ENCODE measurements around the gene GAMT.
"Not testable (repeated sequence)": the region's sequence is repeated elsewhere in the genome, so short reads cannot be mapped to it uniquely, and the experiment has no call there.

The GAMT gene

DNA sequence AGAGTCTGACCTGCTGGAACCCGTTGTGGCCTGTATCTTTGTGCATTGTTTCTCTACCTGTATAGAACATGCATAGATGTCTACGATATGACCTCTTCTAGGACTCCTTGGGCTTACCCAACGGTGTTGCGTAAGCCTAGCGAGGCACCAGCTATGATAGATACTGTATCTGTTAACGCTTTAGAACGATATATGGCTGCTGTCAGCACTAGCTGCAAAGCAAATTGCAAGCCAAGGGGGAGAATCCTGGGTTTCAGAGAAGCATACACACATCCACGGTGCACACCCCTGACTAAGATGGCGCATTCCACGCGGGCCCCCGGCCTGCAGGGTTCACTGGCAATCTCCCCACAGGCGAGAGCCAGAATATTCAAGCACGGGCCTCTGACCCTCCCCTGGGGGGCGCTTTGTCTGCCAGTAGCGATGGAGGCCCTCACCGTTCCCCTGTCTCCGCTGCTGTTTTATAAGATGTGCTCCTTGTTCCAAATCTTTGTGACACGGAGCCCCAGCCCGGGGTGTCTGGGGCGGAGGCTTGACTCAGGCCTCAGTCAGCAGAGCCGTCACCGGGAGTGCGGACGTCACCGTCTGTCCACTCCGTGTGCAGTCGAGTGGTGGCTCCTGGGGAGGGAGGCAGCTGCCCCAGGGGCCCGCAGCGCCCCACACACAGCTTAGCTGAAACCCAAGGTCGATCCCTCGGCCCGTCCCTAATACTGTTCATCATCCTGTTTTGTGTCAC, 23.9 kb upstream of the GAMT start:
- H3K4me1 ChIP-seq (ENCODE audit: control insufficient read depth in 1 of 2, insufficient read depth in 2 of 2, low read length in 2 of 2), result peaks cover 7 to 10% of the 10 kb centered on the region in 2 donors
- no peaks in the 10 kb centered on the region for H3K9me3 ChIP-seq (ENCODE audit: control insufficient read depth in 1 of 2, low read length in 2 of 2)
- H3K9ac ChIP-seq (ENCODE audit: low read depth in 1 of 2, low read length in 2 of 2), result no peak overlapping the region
- H3K27ac ChIP-seq (ENCODE audit: low read depth, low read length), result peak overlapping the region; percentile 32
- H3K36me3 ChIP-seq (ENCODE audit: control insufficient read depth in 1 of 2, insufficient read depth in 2 of 2, low read length in 2 of 2), result peaks cover 39 to 87% of the 10 kb centered on the region in 2 donors
- no peaks in the 10 kb centered on the region for H3K27me3 ChIP-seq (ENCODE audit: control insufficient read depth in 1 of 2, insufficient read depth in 2 of 2, low read length in 2 of 2)
- H3K4me3 ChIP-seq (ENCODE audit: low read depth in 1 of 2, low read length in 2 of 2), result no peak overlapping the region

DNA sequence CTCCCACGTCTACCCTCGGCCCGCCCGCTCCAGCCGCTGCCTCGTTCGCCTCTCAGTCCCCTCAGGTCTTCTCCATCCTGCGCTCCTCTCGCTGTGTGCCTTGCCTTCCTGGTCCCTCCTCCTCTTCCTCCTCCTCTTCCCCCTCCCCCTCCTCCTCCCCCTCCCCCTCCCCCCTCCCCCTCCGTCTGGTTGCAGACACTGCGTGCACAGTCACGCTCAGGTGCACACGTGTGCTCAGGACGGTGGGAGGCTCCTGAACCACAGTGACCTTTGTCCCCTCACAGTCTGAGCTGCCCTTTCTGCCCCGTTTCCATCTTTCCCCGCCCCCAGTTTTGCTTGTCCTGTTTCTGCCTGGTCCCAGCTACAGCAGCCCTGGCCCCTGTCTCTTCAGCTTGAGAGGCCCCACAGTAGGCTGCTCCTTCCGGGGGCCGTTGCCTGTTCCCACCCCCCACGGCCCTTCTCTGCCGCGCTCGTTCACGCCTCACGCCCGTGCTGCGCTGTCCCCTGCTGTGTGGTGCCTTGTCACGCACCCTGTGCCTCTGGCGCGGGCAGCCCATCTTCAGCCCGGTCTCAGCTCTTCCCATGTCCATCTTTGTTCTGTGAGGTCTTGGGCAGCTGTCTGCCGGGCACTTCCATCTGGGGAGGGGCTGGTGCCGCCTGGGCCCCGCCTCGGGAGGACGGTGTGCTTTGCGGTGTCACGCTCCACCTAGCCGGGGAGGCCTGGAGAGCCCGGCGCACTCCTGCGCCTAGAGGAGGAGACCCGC, 23.0 kb upstream of the GAMT start:
- Histone ChIP-seq H3K9me3 (ENCODE audit: control insufficient read depth in 1 of 2, low read length in 2 of 2) (no peaks in the 10 kb centered on the region), H3K4me1 (ENCODE audit: control insufficient read depth in 1 of 2, insufficient read depth in 2 of 2, low read length in 2 of 2) (peaks cover 7 to 10% of the 10 kb centered on the region in 2 donors), H3K9ac (ENCODE audit: low read depth in 1 of 2, low read length in 2 of 2) (no peak overlapping the region), H3K27ac (ENCODE audit: low read depth, low read length) (no peak overlapping the region), H3K36me3 (ENCODE audit: control insufficient read depth in 1 of 2, insufficient read depth in 2 of 2, low read length in 2 of 2) (peaks cover 43 to 88% of the 10 kb centered on the region in 2 donors), H3K27me3 (ENCODE audit: control insufficient read depth in 1 of 2, insufficient read depth in 2 of 2, low read length in 2 of 2) (no peaks in the 10 kb centered on the region), H3K4me3 (ENCODE audit: low read depth in 1 of 2, low read length in 2 of 2) (no peak overlapping the region)

DNA sequence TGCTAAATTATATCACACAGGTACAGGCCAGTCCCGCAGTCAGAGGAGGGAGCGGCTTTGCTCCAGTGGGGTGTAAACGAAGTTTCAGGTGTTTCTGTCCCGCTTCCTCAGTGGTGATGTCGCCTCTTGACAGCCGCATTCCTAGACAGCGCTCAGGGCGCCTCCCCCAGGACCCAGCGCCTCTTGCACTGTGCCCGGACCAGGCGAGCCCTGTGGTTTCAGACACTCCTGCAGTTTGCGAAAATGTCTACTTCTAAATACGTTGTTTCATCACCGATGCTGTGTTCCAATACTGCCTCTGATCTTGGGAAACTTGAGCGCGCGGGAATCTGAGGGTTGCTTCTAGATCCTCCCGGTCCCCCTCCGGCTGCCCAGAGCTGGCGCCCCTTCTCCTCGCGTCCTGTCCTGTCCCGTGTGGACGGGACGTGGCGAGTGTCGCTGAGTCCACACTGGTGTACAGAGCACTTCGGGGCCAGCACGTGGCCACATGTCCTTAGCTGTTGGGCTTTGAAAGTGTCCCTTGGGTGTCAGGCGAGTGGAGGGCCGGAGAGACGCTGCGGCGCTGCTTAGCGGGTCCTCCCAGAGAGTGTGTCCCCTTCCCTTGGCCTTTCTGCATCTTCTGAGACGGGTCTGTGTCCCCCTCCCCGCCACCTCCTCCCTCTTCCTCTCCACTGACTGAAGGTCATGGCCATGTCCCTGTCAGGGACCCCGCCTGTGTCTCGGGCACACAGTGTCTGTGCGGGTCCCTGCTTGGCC, 22.3 kb upstream of the GAMT start:
- H3K4me1 ChIP-seq (ENCODE audit: control insufficient read depth in 1 of 2, insufficient read depth in 2 of 2, low read length in 2 of 2), result peaks cover 7 to 10% of the 10 kb centered on the region in 2 donors
- H3K36me3 ChIP-seq (ENCODE audit: control insufficient read depth in 1 of 2, insufficient read depth in 2 of 2, low read length in 2 of 2), result peaks cover 43 to 88% of the 10 kb centered on the region in 2 donors
- no peaks in the 10 kb centered on the region for H3K27me3 ChIP-seq (ENCODE audit: control insufficient read depth in 1 of 2, insufficient read depth in 2 of 2, low read length in 2 of 2)
- no peak overlapping the region for H3K27ac ChIP-seq (ENCODE audit: low read depth, low read length)
- H3K4me3 ChIP-seq (ENCODE audit: low read depth in 1 of 2, low read length in 2 of 2), result no peak overlapping the region
- no peak overlapping the region for H3K9ac ChIP-seq (ENCODE audit: low read depth in 1 of 2, low read length in 2 of 2)
- H3K9me3 ChIP-seq (ENCODE audit: control insufficient read depth in 1 of 2, low read length in 2 of 2), result no peaks in the 10 kb centered on the region

DNA sequence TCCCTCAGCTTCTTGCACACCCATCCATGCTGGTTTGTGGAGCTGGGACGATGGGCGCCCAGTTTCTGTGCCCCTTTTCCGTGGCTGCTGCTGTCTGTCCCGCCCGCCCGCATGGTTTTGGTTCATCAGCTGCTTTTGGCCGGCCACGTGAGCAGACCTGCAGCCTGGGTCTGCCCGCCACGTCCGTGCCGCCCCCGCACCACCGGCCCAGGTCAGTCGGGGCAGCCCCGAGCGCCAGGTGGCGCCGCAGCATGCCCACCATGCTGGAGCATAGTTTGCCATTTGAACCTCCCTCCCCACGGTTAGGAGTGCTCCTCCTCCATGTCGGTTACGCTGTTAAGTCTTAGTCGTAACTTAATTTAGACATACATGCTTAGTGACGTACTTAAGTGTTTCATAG, 21.6 kb upstream of the GAMT start:
- Histone ChIP-seq H3K9ac (ENCODE audit: low read depth in 1 of 2, low read length in 2 of 2) (no peak overlapping the region), H3K4me1 (ENCODE audit: control insufficient read depth in 1 of 2, insufficient read depth in 2 of 2, low read length in 2 of 2) (peaks cover 7 to 15% of the 10 kb centered on the region in 2 donors)

DNA sequence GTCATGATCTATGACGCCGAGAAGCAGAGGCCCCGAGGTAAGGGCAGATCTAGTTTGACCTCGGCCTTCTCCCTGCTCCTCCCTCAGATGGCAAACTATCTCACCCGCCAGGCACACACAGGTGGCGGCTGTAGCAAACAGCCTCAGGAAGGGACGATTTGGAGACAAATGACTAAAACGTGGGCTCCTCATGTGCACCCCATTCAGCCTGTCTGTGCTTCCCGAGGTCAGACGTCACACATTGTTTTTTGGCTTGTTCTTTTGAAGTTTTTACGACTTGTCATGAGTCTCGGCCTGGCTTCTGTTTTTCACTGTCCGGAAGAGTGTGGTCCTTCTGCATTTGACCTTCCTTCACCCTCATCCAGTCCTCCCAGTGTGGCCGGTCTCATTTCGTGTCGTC, 21.0 kb upstream of the GAMT start:
- Histone ChIP-seq H3K4me1 (ENCODE audit: control insufficient read depth in 1 of 2, insufficient read depth in 2 of 2, low read length in 2 of 2) (peaks cover 10 to 19% of the 10 kb centered on the region in 2 donors), H3K27me3 (ENCODE audit: control insufficient read depth in 1 of 2, insufficient read depth in 2 of 2, low read length in 2 of 2) (no peaks in the 10 kb centered on the region), H3K9me3 (ENCODE audit: control insufficient read depth in 1 of 2, low read length in 2 of 2) (no peaks in the 10 kb centered on the region), H3K4me3 (ENCODE audit: low read depth in 1 of 2, low read length in 2 of 2) (no peak overlapping the region), H3K36me3 (ENCODE audit: control insufficient read depth in 1 of 2, insufficient read depth in 2 of 2, low read length in 2 of 2) (peaks cover 42 to 95% of the 10 kb centered on the region in 2 donors), H3K27ac (ENCODE audit: low read depth, low read length) (no peak overlapping the region), H3K9ac (ENCODE audit: low read depth in 1 of 2, low read length in 2 of 2) (no peak overlapping the region)

More for the DNA sequence above, 21.6 kb upstream of the GAMT start:
- Histone ChIP-seq H3K36me3 (ENCODE audit: control insufficient read depth in 1 of 2, insufficient read depth in 2 of 2, low read length in 2 of 2) (peaks cover 42 to 94% of the 10 kb centered on the region in 2 donors), H3K4me3 (ENCODE audit: low read depth in 1 of 2, low read length in 2 of 2) (no peak overlapping the region), H3K9me3 (ENCODE audit: control insufficient read depth in 1 of 2, low read length in 2 of 2) (no peaks in the 10 kb centered on the region), H3K27ac (ENCODE audit: low read depth, low read length) (no peak overlapping the region), H3K27me3 (ENCODE audit: control insufficient read depth in 1 of 2, insufficient read depth in 2 of 2, low read length in 2 of 2) (no peaks in the 10 kb centered on the region)

DNA sequence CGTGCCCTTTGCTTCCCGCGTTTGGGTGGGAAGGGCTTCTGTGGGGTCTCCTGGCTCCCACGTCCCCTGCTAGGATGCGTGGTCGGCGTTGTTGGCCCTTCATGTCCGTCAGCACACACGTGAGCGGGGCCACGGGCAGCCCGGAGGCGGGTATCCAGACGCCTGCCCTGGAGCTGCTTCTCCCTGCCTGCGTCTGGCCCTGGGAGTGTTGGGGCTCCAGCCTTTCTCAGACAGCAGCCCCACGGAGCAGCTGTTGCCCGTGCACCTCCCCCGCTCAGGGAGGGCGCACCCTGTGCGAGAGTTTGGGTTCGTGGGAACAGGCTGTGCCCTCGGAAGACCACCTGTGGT, 20.6 kb upstream of the GAMT start:
- Histone ChIP-seq H3K9ac (ENCODE audit: low read depth in 1 of 2, low read length in 2 of 2) (no peak overlapping the region), H3K27me3 (ENCODE audit: control insufficient read depth in 1 of 2, insufficient read depth in 2 of 2, low read length in 2 of 2) (no peaks in the 10 kb centered on the region), H3K27ac (ENCODE audit: low read depth, low read length) (no peak overlapping the region), H3K4me3 (ENCODE audit: low read depth in 1 of 2, low read length in 2 of 2) (no peak overlapping the region), H3K36me3 (ENCODE audit: control insufficient read depth in 1 of 2, insufficient read depth in 2 of 2, low read length in 2 of 2) (peaks cover 42 to 95% of the 10 kb centered on the region in 2 donors), H3K4me1 (ENCODE audit: control insufficient read depth in 1 of 2, insufficient read depth in 2 of 2, low read length in 2 of 2) (peaks cover 14 to 19% of the 10 kb centered on the region in 2 donors), H3K9me3 (ENCODE audit: control insufficient read depth in 1 of 2, low read length in 2 of 2) (no peaks in the 10 kb centered on the region)

DNA sequence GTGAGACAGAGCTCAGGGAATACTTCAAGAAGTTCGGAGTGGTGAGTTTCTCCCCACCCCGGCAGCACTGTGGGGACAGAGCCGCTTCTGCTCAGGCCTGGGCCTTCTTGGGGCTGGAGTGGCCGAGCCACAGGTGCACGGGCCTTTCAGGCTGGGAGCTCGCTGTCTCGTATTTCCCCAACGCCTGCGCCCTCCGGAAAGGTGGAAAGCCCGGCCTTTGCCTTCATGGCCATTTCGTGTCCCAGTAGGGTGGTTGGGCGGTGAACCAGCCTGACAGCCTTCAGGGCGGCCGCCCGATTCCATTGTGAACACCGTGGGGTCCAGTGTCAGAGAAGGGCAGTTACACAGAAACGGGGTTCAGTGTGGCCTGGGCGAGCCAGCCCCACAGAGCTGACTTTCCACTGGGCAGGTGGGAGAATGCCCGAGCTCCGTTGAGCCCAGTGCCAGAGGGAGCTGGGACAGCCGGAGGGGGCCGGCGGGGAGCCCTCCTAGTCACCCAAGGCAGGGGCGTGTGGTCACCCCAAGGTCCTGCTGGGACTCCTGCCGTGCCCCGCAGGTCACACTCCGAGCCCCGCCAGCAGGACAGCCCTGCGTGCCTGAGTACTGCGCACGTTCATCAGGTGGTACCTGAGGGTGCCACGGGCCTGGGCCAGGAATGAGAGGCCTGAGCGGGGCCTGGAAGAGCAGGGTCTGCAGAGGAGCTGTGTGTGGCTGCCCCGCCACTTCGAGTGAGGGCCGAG, 20.0 kb upstream of the GAMT start:
- H3K4me3 ChIP-seq (ENCODE audit: low read depth in 1 of 2, low read length in 2 of 2), result no peak overlapping the region
- no peak overlapping the region for H3K9ac ChIP-seq (ENCODE audit: low read depth in 1 of 2, low read length in 2 of 2)
- H3K9me3 ChIP-seq (ENCODE audit: control insufficient read depth in 1 of 2, low read length in 2 of 2), result no peaks in the 10 kb centered on the region
- H3K36me3 ChIP-seq (ENCODE audit: control insufficient read depth in 1 of 2, insufficient read depth in 2 of 2, low read length in 2 of 2), result peaks cover 42 to 90% of the 10 kb centered on the region in 2 donors
- H3K27ac ChIP-seq (ENCODE audit: low read depth, low read length), result no peak overlapping the region
- no peaks in the 10 kb centered on the region for H3K27me3 ChIP-seq (ENCODE audit: control insufficient read depth in 1 of 2, insufficient read depth in 2 of 2, low read length in 2 of 2)
- peaks cover 20 to 23% of the 10 kb centered on the region in 2 donors for H3K4me1 ChIP-seq (ENCODE audit: control insufficient read depth in 1 of 2, insufficient read depth in 2 of 2, low read length in 2 of 2)

DNA sequence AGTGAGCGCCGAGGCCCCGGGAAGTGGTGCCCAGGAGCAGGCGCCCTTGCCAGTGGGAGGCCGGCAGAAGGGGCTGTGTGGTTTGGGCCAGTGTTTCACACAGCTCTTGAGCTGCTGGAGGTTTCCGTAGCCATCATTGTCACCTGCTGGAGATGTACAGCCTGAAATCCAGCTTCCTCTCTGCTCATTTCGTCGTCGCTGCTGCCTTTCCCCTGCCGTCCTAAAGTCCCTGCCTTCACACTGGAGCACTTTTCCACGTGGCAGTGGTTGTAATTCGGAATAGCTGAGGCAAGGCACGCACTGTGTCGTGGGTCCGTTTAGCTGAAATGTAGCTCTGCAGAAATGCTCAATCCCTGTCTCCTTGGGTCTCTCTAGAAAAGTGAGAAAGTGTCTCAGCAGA, 19.2 kb upstream of the GAMT start:
- Histone ChIP-seq H3K36me3 (ENCODE audit: control insufficient read depth in 1 of 2, insufficient read depth in 2 of 2, low read length in 2 of 2) (peaks cover 39 to 82% of the 10 kb centered on the region in 2 donors), H3K27ac (ENCODE audit: low read depth, low read length) (no peak overlapping the region), H3K9me3 (ENCODE audit: control insufficient read depth in 1 of 2, low read length in 2 of 2) (no peaks in the 10 kb centered on the region), H3K9ac (ENCODE audit: low read depth in 1 of 2, low read length in 2 of 2) (no peak overlapping the region), H3K4me3 (ENCODE audit: low read depth in 1 of 2, low read length in 2 of 2) (no peak overlapping the region), H3K4me1 (ENCODE audit: control insufficient read depth in 1 of 2, insufficient read depth in 2 of 2, low read length in 2 of 2) (peaks cover 28 to 31% of the 10 kb centered on the region in 2 donors), H3K27me3 (ENCODE audit: control insufficient read depth in 1 of 2, insufficient read depth in 2 of 2, low read length in 2 of 2) (no peaks in the 10 kb centered on the region)

DNA sequence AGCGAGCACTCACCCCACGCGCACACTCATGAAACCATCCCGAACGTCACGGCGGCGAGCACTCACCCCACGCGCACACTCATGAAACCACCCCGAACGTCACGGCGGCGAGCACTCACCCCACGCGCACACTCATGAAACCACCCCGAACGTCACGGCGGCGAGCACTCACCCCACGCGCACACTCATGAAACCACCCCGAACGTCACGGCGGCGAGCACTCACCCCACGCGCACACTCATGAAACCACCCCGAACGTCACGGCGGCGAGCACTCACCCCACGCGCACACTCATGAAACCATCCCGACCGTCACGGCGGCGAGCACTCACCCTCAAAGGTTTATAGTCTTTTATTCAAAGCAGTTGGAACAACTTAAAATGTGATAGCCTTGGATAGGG, 18.7 kb upstream of the GAMT start:
- not testable (repeated sequence) for H3K9me3 ChIP-seq (ENCODE audit: control insufficient read depth in 1 of 2, low read length in 2 of 2); H3K9ac ChIP-seq (ENCODE audit: low read depth in 1 of 2, low read length in 2 of 2); H3K4me3 ChIP-seq (ENCODE audit: low read depth in 1 of 2, low read length in 2 of 2); H3K27me3 ChIP-seq (ENCODE audit: control insufficient read depth in 1 of 2, insufficient read depth in 2 of 2, low read length in 2 of 2); H3K27ac ChIP-seq (ENCODE audit: low read depth, low read length)
- peaks cover 33 to 36% of the 10 kb centered on the region in 2 donors for H3K4me1 ChIP-seq (ENCODE audit: control insufficient read depth in 1 of 2, insufficient read depth in 2 of 2, low read length in 2 of 2)
- peaks cover 34 to 77% of the 10 kb centered on the region in 2 donors for H3K36me3 ChIP-seq (ENCODE audit: control insufficient read depth in 1 of 2, insufficient read depth in 2 of 2, low read length in 2 of 2)

Data from duodenal mucosa (tissue), 2 donors.